ENCODE measurements around the gene CBR1.
A peak's percentile ranks its signal among the peaks of the same experiment; 100 is the strongest.

CBR1 gene

DNA sequence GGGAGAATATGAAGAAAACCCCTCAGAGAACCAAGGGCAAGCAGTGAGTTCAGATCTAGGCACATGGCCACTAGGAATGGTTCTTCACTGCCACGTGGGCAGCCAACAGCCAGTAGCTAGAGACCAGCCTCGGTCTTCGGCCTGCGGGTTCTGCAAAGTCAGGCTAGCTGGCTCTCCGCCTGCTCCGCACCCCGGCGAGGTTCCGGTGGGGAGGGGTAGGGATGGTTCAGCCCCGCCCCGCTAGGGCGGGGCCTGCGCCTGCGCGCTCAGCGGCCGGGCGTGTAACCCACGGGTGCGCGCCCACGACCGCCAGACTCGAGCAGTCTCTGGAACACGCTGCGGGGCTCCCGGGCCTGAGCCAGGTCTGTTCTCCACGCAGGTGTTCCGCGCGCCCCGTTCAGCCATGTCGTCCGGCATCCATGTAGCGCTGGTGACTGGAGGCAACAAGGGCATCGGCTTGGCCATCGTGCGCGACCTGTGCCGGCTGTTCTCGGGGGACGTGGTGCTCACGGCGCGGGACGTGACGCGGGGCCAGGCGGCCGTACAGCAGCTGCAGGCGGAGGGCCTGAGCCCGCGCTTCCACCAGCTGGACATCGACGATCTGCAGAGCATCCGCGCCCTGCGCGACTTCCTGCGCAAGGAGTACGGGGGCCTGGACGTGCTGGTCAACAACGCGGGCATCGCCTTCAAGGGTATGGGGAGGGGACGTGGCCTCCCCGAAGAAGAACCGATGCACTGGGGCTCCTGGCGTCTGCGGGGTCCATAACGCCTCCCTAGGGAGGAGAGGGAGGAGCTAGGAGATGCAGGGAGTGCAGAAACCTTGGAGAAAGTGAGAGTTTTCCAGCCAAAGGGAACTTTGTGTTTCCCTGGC lies at the start of gene CBR1:
TSS of gene CBR1 (plus strand) at position 312 of the 871 bp plus-strand sequence. CDS start at position 404, 92 bp downstream.
- DNase-seq (ENCODE audit: low read depth in 2 of 2), result peak; percentile 78 to 79

DNA sequence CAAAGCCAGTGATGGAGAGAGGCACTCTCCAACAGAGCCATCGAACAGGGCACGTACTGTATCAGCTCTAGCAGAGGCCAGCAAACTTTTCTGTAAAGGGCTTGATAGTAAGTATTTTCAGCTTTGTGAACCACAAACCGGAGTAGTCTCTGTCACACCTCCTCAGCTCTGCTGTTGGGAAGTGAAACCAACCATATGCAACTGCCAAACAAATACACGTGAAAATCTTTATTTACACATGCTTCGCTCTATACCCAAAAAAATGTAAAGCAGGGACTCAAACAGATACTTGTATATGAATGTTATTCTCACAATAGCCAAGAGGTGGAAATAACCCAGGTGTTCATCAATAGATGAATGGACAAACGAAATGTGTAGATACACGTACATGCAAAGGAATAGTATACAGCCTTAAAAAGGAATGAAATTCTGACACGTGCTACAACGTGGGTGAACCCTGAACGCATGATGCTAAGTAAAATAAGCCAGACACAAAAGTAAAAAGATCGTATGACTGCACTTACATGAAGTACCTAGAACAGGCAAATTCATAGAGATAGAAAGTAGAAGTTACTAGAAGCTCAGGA lies 48.5 kb upstream of the CBR1 start:
- DNase-seq (ENCODE audit: low read depth in 2 of 2), result no peak

DNA sequence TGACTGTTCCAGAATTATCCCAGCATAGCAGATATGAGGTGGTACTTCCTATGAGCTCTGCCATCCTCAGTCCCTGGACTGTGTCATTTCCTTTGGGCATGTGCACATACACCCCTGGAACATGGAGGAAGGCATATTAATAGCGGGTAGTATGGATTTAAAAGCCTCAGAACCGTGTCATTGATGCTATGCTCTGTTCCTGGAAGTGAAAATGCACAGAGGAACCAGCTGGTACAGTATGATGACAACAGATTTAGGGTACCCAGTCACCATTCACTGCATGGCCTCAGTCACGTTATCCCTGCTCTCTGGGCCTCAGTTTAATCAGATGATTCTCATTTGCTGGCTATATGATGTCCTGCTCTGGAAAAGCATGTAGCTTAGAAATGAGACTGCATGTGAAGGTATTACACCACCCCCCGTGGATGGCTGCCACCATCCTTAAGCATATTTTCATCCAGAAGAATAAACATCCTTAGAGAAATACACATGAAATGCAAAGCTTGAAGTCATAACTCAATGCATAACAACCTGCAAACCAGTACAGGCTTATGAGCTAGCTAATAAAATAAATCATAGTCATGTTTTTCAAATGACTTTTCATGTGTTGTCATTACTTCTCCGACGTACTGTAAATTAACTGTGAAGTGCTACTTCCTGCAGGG lies 47.3 kb upstream of the CBR1 start:
- DNase-seq (ENCODE audit: low read depth in 2 of 2), result no peak

DNA sequence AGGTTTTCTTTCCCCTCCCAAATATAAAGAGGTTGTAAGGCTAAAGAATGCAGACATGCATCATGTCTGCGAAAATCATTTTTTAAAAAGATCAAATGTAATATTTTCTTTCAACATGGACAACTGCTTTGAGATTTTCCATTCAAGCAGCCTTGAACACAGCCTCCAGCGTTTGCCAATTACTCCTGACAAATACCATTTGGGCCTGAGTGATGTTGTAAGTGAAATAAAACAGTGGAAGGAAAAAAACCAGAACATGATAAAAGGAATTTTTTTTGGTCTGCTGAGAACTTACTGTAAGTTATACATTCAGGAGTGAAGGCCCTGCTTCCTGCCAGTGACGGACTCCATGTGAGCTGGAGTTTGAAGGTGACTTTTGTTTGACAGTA lies 46.7 kb upstream of the CBR1 start:
- DNase-seq (ENCODE audit: low read depth in 2 of 2), result no peak

DNA sequence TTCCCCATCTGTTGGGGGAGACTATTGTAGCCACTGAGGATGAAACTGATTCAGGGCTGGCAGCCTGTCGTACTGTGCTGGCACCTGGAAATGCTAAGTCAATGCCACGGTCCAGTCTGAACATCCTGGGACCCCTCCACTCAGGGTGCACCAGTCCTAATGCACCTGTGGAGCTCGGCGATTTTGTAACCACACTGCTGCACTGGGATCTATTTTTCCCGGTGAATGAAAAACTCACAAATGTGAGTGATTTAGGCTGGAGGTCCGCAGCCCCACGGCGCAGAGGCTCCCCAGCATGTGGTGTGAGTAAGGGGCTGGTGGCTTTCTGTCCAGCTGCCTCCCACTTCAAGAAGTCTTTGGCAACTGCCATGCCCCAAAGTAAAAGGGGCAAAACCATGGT lies 45.0 kb upstream of the CBR1 start:
- no peak for DNase-seq (ENCODE audit: low read depth in 2 of 2)

DNA sequence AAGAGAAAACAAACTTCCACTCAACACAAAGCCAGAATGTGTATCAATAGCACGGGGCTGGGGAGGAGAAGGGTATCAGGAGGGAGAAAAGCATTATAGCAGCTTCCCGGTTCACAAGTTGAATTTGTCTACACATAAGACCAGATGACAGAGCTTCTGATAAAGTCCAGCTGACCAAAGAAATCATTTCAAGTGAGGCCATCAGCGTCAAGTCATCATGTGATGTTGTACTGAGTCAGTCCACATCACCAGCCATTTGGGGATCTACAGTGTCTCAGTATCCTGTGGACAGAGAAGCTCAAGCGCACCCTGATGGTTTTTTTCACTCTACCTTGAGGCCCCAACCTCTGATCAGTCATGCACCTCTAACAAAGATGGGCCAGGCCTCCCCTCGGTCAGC lies 42.5 kb upstream of the CBR1 start:
- DNase-seq (ENCODE audit: low read depth in 2 of 2), result no peak

DNA sequence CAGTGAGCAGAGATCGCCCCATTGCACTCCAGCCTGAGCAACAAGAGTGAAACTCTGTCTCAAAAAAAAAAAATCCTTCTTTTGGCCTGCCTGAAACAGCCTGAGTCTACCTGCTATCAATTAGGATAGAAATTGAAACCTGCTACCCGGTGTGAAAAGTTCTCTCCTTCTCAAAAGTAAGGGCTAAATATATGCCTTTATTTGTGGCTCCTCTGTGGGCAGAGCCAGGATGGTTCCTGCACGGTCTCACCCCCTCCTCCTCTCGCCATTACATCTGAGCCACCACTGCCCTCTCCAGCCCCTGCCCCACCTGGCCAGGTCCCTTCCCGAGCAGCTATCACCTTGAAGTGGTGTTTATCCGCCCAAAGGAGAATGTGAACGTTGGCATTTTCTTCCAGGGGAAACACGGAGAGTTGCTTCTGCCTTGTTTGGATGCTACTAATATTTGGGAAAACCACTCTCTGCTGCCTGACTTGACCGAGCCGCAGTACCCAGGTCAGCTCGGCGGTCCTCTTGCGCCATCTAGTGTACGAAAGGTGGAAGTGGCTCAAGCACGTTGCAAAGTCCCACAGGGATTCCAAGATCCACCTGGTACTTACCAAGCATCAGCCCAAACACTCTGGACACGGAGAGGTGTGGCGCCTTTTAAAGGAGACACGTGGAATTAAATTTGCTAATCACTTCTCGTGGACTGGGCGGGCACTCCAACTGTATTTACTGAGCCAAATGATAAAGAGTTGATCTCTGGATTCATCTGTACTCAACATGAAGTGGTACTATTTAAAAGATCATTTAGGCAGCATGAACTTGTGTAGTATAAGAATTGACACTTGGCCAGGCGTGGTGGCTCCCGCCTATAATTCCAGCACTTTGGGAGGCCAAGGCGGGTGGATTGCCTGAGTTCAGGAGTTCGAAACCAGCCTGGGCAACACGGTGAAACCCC lies 41.4 kb upstream of the CBR1 start:
- DNase-seq (ENCODE audit: low read depth in 2 of 2), result peak; percentile 39 to 53

DNA sequence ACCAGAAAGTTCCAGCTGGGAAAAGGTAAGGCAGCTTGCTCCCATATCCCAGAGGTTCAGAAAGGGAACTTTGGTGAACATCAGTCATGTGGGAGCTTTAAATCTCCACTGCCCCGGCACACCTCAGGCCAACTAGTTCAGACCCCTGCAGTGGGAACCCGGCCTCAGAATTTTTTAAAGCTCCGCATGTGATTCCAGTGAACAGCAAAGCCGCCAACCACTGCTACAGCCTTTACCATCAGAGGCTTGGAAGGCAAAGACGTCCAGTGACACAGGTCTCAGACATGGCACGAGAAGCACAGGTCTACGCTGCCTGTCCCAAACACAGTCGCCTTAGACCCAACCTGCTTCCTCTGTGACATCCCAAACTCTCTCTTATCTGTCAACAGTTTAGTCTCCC lies 40.5 kb upstream of the CBR1 start:
- DNase-seq (ENCODE audit: low read depth in 2 of 2), result no peak

DNA sequence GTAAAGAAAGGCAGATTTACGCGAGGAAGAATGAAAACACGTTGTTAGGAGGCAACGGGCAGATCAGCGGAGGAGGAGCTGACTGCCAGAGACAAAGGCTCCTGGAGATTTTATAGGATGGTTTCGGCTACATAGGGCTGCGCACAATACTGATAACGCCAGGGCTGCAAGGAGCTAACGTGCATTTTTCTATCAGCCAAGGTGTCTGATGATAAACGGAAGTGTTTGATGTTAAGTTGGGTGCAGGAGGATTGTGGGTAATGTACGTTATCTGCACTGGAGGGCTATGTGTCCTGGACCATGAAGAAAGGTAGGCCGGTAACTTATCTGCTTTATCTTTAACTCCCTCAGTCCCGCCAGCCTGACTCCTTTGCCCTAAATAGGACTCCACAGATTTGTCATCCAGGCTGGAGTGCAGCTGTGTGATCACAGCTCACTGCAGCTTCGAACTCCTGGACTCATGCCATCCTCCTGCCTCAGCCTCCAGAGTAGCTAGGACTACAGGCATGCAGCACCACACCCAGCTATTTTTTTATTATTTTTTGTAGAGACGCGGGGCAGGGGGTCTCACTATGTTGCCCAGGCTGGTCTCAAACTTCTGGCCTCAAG lies 39.1 kb upstream of the CBR1 start:
- DNase-seq (ENCODE audit: low read depth in 2 of 2), result no peak

DNA sequence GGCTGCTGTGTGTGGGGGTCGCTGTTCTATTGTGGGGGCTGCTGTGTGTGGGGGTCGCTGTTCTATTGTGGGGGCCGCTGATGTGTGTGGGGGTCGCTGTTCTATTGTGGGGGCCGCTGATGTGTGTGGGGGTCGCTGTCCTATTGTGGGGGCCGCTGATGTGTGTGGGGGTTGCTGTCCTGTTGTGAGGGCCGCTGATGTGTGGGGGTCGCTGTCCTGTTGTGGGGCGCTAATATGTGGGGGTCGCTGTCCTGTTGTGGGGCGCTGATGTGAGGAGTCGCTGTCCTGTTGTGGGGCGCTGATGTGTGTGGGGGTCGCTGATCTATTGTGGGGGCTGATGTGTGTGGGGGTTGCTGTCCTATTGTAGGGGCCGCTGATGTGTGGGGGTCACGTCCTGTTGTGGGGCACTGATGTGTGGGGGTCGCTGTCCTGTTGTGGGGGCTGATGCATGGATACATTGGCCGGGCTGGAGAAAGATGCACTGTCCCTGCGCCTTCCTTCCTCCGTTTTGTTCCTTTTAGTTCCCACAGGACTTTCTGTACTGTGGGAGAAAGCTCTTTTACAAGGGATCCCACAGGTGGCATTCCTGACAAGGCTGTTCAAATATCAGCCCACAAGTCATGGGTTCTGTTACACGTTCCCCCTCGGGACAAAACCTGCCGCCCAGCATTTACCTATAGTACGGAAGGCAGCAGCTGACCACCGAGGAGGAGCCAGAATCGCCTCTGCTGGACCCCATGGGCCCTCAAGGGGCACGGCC lies 37.0 kb upstream of the CBR1 start:
- DNase-seq (ENCODE audit: low read depth in 2 of 2), result no peak

DNA sequence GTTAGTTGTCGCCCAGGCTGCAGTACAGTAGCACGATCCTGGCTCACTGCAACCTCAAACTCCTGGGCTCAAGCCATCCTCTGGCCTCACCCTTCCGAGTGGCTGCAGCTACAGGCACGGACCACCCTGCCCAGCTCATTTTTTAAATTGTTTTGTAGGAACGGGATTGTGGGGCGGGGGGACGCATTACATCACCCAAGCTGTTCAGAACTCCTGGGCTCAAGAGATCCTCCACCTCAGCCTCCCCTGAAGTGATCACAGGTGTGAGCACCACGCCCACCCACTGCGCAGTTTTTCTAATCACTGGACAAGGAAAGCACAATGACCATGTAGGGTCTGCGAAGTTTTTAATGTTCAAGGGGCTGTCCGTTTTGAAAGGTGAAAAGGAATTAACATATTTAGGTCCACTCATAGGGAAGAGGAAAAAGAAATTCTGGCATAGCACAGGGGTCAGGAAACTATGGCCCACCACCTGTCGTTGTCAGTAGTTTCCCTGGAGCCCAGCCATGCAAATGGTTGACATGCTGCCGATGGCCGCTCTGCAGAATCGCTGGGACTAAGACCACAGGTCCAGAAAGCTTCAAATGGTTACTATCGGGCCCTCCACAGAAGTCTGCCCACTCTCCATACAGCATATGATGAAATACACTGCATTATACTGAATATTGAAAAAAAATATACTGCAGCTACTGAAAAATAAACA lies 35.5 kb upstream of the CBR1 start:
- no peak for DNase-seq (ENCODE audit: low read depth in 2 of 2)

DNA sequence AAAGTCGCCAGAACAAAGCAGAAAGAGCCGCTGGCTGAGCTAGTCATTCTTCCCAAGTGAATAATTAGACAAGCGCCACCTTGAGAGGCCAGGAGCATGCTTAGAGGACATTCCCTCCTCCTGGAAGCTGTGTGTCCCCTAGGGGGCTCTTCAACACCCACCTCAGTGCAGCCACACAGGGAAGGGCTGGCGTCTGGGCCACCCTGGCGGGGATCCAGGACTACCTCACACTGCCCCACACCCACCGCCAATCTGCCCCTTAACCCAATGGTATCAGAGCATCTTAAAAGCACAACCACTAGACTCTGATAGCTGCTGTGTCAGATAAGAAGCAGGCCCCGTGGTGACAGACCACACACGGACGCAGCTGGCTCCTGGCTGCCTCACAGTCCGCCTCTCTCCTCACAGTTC lies 34.4 kb upstream of the CBR1 start:
- DNase-seq (ENCODE audit: low read depth in 2 of 2), result no peak

DNA sequence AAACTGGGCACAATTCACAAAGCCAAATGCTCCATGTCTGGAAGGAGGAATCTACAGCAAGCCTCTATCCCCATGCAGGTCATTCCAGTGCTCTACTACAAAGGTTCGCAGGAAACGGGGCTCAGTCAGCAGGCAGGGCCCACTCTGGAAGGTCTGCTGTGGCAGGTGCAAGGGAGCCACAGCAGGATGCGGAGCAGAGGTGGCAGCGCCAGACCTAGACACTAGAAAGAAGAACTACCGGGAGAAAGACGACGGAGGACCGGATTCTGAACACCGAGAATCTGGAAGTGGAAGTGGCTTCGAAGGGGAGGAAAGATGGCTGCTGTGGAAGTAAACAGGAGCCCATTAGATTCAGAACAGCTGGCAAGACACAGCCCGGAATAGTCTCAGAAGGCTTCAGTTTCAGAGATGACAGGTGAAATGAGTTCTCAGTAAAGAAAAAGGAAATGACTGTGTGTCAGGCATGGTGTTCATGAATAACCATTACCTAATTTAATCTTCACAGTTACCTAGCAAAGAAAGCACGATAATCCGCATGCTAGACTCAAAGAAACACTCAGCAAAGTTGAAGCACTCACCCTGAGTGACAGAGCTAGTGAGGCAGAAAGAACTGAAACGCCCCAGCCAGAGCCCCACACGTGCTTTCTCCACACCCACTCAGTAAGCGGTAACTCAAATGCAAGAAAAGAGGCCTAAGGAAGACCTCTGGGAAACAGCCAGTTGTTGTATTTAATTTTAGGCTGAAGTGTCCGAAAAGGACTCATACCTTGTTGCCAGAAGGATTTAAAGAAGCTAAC lies 30.9 kb upstream of the CBR1 start:
- no peak for DNase-seq (ENCODE audit: low read depth in 2 of 2)

DNA sequence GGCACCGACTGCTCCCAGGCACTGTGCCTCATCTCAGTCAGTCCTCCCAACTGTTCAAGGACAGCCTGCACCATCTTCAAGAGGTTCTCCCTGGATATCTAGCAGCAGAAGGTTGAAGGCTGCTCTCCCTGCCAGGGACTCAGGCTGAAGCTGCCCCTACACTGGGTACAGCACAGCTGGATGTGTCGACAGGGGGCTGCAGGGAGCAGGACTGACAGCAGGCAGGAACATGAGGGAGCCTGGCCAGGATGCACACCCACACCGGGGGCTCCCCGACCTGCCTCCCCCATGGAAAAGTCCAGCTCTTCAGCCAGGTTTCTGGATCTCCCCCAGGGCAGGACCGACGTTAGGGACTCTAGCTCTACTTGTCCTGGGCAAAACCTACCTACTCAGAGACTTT lies 30.0 kb upstream of the CBR1 start:
- DNase-seq (ENCODE audit: low read depth in 2 of 2), result no peak

DNA sequence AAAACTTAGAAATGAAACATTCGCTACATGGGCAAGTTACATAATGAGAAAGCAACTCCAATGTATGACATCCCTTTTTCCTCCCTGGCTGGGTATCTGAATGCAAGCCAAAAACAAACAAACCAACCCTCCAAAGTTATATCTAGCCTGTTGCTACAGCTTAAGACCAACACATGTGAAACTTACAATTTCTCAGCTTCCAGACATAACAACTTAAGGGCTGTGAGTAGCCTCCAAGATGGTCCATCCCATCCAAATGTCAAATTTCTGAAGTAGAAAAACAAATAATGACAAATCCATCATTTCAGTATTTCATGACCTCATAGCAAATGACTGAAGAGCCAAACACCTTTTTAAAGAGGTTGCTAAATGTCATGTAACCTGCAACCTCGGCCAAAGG lies 29.4 kb upstream of the CBR1 start:
- DNase-seq (ENCODE audit: low read depth in 2 of 2), result no peak

DNA sequence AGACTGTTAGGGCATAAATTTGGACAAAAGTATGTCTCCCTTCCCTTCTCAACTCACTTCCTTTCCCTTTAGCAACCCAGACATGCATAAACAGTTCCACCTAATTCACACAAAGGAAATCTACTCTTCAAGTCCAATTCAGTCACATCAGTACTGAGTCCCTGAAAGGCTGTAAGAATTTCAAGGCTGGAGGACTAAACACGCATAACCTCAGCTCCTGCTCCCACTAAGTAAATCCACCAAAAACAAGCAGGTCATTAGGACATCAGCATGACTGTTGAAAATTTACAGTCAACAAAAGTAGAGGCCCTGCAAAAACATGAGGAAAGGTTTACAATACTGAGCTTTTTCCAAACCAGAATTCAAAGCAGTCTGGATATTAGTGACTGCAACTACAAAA lies 27.9 kb upstream of the CBR1 start:
- DNase-seq (ENCODE audit: low read depth in 2 of 2), result no peak

DNA sequence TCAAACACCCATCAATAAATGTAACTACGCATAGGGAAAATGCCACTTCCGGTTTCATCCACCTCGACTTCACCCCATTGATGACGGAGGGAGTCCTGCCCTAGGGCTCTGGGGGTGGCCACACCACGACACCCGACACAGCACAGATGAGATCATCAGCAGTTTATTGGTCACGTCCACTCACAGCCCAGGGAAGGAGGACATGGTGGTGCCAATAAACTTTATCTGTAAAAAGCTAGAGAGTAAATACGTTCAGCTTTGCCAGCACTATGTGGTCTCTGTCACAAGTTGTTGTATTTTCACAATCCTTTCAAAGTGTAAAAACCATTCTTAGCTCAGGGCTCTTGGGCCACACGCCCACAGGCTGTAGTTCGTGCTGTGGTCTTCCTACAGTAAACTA lies 25.8 kb upstream of the CBR1 start:
- DNase-seq (ENCODE audit: low read depth in 2 of 2), result no peak

DNA sequence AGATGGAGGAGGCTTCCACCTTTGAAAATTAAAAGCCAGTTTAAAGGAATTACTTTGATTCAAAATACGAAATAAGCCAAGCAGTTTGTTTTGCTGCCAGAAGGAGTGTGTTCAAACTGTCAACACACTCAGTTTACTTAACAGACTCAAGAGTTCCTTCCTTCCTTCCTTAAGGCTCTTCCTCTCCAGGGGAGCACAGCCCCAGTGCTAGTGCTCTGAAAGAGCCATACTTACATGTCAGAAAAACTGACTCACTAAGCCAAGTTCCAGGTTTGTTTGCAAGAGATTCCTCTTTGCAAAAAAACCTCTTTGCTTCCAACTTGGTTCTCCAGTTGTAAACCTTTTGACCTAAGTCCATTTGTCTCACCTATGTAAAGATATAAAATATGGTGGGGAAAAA lies 23.8 kb upstream of the CBR1 start:
- no peak for DNase-seq (ENCODE audit: low read depth in 2 of 2)

DNA sequence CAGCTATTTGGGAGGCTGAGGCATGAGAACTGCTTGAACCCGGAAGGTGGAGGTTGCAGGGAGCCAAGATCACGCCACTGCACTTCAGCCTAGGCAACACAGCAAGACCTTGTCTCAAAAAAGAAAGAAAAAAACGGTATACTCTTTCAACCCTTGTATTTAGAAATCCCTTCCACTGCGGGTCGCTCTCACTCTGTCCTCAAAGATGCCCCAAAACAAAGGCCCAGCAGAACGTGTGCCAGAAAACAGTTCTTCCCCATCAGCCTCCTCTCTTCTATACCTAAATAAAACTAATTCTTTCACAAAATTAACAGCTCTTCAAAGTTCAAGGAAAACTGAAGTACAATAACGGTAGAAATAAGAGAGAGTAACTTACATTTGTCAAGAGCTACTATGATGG lies 22.7 kb upstream of the CBR1 start:
- no peak for DNase-seq (ENCODE audit: low read depth in 2 of 2)

All from activated CD4-positive, alpha-beta T cell treated with anti-CD3 and anti-CD28 coated beads for 24 hours (primary cell).